ENCODE measurements around the gene DENND2A. TPM values are rescaled to one million over a fixed set of nuclear protein-coding genes. Genes with fewer than 3 reads are reported as not detected.

DENND2A gene
- total RNA-seq, 1 donor from 2014 or later, result 10.8 TPM

- H3K9me3 ChIP-seq (replicated peaks), result no peaks in the 10 kb centered on the region
- H3K4me1 ChIP-seq, result peaks cover 47% of the 10 kb centered on the region
- no peak for DNase-seq
- peak overlapping the region; percentile 97 for H3K4me3 ChIP-seq
- intact Hi-C loops (cut with micrococcal nuclease), result no loop called here
- peak overlapping the region; percentile 93 for H3K27ac ChIP-seq (replicated peaks)
- TF ChIP-seq, protein P1, sequence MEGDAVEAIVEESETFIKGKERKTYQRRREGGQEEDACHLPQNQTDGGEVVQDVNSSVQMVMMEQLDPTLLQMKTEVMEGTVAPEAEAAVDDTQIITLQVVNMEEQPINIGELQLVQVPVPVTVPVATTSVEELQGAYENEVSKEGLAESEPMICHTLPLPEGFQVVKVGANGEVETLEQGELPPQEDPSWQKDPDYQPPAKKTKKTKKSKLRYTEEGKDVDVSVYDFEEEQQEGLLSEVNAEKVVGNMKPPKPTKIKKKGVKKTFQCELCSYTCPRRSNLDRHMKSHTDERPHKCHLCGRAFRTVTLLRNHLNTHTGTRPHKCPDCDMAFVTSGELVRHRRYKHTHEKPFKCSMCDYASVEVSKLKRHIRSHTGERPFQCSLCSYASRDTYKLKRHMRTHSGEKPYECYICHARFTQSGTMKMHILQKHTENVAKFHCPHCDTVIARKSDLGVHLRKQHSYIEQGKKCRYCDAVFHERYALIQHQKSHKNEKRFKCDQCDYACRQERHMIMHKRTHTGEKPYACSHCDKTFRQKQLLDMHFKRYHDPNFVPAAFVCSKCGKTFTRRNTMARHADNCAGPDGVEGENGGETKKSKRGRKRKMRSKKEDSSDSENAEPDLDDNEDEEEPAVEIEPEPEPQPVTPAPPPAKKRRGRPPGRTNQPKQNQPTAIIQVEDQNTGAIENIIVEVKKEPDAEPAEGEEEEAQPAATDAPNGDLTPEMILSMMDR (IDR thresholded peaks at IDR 0.05; ENCODE audit: borderline replicate concordance), result no peak
- no peaks in the 10 kb centered on the region for H3K27me3 ChIP-seq (ENCODE audit: low read depth)
- no peaks in the 10 kb centered on the region for H3K36me3 ChIP-seq
These were observed 160.9 kb downstream of the DENND2A start for GRCh38 chr7:140479739-140480084.

- peak within 1 kb of the TSS; percentile 93 for H3K27ac ChIP-seq (replicated peaks)
- TF ChIP-seq, protein P1 (IDR thresholded peaks at IDR 0.05; ENCODE audit: borderline replicate concordance), result no peak
- H3K36me3 ChIP-seq, result no peaks in the 10 kb centered on the region
- H3K4me3 ChIP-seq, result peak within 1 kb of the TSS; percentile 97
- no peaks in the 10 kb centered on the region for H3K27me3 ChIP-seq (ENCODE audit: low read depth)
- peaks cover 47% of the 10 kb centered on the region for H3K4me1 ChIP-seq
- intact Hi-C loops (cut with micrococcal nuclease), result no loop called here
- DNase-seq, result peak; percentile 94
- H3K9me3 ChIP-seq (replicated peaks), result no peaks in the 10 kb centered on the region
These were observed 161.4 kb downstream of the DENND2A start, which contains the start of gene MKRN1 for GRCh38 chr7:140479062-140479738. TSS of gene MKRN1 (minus strand) at chr7:140479505. CDS start at chr7:140479344, 161 bp downstream.

DNA sequence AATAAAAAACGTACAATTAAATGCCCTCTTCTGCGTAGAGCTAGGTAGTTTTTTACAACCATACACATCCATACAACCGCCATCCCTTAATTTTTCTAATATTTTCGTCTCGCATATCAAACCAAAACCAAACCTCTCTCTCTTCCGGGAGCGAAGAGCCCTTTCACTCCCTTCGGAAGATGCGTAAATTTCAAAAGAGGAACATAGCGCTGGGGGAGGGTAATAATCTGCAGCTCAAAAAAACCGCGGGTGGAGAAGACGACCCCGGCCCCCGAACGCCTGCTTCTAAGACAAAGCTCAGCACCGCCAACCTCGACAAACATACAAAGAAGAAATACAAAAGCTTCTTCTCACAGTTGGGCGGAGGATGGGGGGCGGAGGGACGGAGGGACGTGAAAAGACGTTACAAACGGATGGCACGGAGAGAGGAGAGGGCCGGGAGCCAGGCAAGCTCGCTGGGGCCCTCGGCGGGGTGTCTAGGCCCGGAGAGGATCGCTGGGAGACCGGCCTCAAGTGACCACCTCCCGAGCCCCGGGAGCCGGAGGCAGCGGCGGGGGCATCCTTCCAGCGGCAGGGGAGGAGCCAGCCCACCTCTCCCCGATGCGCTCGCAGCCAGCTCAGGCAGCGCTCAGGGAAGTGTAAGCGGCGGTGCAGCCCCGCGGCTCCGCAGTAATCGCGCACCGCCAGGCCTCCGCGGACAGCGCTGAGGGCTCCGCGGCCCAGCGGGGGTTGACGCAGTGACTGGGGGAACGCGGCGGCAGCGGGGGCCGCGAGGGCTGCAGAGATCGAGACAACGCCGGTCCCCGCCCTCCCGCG, 162.2 kb downstream of the DENND2A start:
- peak; percentile 27 for DNase-seq
- intact Hi-C loops (cut with micrococcal nuclease), result no loop called here

DNA sequence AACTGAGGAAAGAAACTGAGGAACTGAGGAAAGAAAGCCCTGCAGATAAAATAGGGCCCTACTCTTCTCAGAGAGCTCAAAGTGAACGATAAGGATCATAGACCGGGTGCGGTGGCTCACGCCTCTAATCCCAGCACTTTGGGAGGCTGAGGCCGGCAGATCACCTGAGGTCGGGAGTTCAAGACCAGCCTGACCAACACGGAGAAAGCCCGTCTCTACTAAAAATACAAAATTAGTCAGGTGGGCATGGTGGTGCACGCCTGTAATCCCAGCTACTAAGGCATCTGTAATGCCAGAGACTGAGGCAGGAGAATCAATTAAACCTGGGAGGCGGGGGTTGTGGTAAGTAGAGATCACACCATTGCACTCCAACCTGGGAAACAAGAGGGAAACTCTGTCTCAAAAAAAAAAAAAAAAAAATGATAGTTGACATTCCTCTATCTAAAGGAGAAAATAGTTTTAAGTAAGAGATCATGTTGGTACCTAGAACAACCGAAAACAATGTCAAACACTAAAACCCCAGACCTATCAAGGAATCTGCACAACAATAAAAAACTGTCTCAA, 163.8 kb downstream of the DENND2A start:
- Histone ChIP-seq H3K9me3 (replicated peaks) (no peaks in the 10 kb centered on the region), H3K27ac (replicated peaks) (no peak overlapping the region), H3K27me3 (ENCODE audit: low read depth) (no peaks in the 10 kb centered on the region), H3K4me1 (peaks cover 47% of the 10 kb centered on the region), H3K36me3 (peaks cover under 1% of the 10 kb centered on the region), H3K4me3 (peak overlapping the region; percentile 97)
- TF ChIP-seq, protein P1 (IDR thresholded peaks at IDR 0.05; ENCODE audit: borderline replicate concordance), result no peak
- intact Hi-C loops (cut with micrococcal nuclease), result no loop called here
- DNase-seq, result no peak

More for the DNA sequence above, 162.2 kb downstream of the DENND2A start:
- peaks cover 47% of the 10 kb centered on the region for H3K4me1 ChIP-seq
- H3K27ac ChIP-seq (replicated peaks), result peak overlapping the region; percentile 93
- peak overlapping the region; percentile 97 for H3K4me3 ChIP-seq
- H3K9me3 ChIP-seq (replicated peaks), result no peaks in the 10 kb centered on the region
- TF ChIP-seq, protein P1 (IDR thresholded peaks at IDR 0.05; ENCODE audit: borderline replicate concordance), result no peak
- H3K36me3 ChIP-seq, result no peaks in the 10 kb centered on the region
- H3K27me3 ChIP-seq (ENCODE audit: low read depth), result no peaks in the 10 kb centered on the region

DNA sequence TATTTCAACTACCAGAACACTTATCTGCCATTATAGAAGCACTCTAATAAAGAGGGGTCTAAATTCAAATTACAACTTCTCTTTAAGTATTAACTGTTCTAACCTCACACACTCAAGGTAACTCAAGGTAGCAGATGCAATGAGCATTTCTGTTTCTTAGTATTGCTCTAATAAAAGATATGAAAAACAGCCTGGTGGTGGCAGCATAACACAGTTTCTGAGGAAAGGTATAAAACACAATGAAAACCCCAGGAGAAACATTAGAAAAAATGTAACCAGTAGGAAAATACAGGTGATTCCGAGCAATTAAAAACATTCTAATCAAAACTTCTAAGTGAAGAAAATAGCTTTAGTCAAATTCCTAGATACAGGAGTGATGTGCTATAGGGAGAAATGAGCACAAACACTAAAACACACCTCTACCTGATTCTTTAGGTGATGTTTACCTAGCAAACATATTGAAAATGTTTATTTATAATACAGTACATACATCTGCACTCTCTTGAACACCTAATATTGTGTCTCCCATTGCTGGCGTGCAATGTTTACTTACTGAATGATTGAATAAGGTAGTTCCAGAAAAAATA, 164.8 kb downstream of the DENND2A start:
- Histone ChIP-seq H3K9me3 (replicated peaks) (no peaks in the 10 kb centered on the region), H3K27me3 (ENCODE audit: low read depth) (no peaks in the 10 kb centered on the region), H3K27ac (replicated peaks) (no peak overlapping the region), H3K4me1 (peaks cover 47% of the 10 kb centered on the region), H3K36me3 (peaks cover 9% of the 10 kb centered on the region), H3K4me3 (no peak overlapping the region)
- intact Hi-C loops (cut with micrococcal nuclease), result no loop called here
- DNase-seq, result no peak
- TF ChIP-seq, protein P1 (IDR thresholded peaks at IDR 0.05; ENCODE audit: borderline replicate concordance), result peak; percentile 70

Data from left ventricle myocardium inferior (tissue), 1 donor.